Measurements from ENCODE around the gene TTBK2. TPM values are rescaled to one million over a fixed set of nuclear protein-coding genes. Genes with fewer than 3 reads are reported as not detected.

TTBK2 gene
- total and polyA plus RNA-seq, 10 of the 15 experiments (the other 5 are each of a cell fraction or from before 2014, with no cell fraction given) = 0.66 to 9.1 (median 3.7) TPM

GRCh38 chr15:42712584-42712983 lies 208.0 kb downstream of the TTBK2 start:
- Histone ChIP-seq H3K4me1 (ENCODE audit: control insufficient read depth, insufficient read depth, low read length) (no peaks in the 10 kb centered on the region), H3K9ac (ENCODE audit: control insufficient read depth, insufficient read depth, low read length) (no peak overlapping the region), H3K27me3 (replicated peaks in 1 of 2; ENCODE audit: control insufficient read depth in 2 of 2, insufficient read depth in 2 of 2, low read length in 1 of 2) (no peaks in the 10 kb centered on the region), H3K9me3 (replicated peaks; ENCODE audit: control insufficient read depth, insufficient read depth, low read length) (no peaks in the 10 kb centered on the region), H2AFZ (ENCODE audit: control insufficient read depth, low read depth, low read length) (no peak overlapping the region), H3K36me3 (ENCODE audit: control insufficient read depth in 2 of 2, insufficient read depth in 2 of 2, low read length in 1 of 2) (no peaks in the 10 kb centered on the region; a peak in 2 of 4 replicates), H3K4me2 (ENCODE audit: control insufficient read depth, insufficient read depth) (no peak overlapping the region), H3K79me2 (ENCODE audit: control insufficient read depth, insufficient read depth, low read length) (no peaks in the 10 kb centered on the region), H3K27ac (ENCODE audit: control insufficient read depth, insufficient read depth) (no peak overlapping the region), H4K20me1 (ENCODE audit: control insufficient read depth, insufficient read depth) (no peaks in the 10 kb centered on the region), H3K4me3 (no peak overlapping the region)
- FAIRE-seq (no peak), DNase-seq (ENCODE audit: low read depth, low spot score) (no peak), ATAC-seq (no peak)
- in situ Hi-C loops (cut with MboI) = no loop called here
- intact Hi-C loops (cut with micrococcal nuclease; ENCODE audit: unreplicated experiment) = no loop called here
- TF ChIP-seq SREBF2 (IDR thresholded peaks at IDR 0.05; ENCODE audit: low read length) (no peak), MEF2B (IDR thresholded peaks at IDR 0.05; ENCODE audit: partially characterized antibody, poor library complexity, severe bottlenecking) (no peak), NFYB (IDR thresholded peaks at IDR 0.05; ENCODE audit: insufficient read depth, low read depth, low read length) (no peak), WRNIP1 (IDR thresholded peaks at IDR 0.05; ENCODE audit: borderline replicate concordance, low read depth, low read length) (no peak), IKZF1 (conservative IDR thresholded peaks at IDR 0.05) (no peak)
- ChIA-PET POLR2A (no interaction called here), CTCF (interaction anchor here (1.1 to 1.9 kb wide), 2 partner anchors 16 to 214 kb away, joined by 4 to 9 read pairs; no protein-coding TSS in a partner anchor), SMC1A (ENCODE audit: uncharacterized antibody, unreplicated experiment) (interaction anchor here (1.4 kb wide), 1 partner anchor 214 kb away, joined by 3 read pairs; no protein-coding TSS in a partner anchor), RAD21 (ENCODE audit: unreplicated experiment) (interaction anchor here (0.6 kb wide), 1 partner anchor 513 kb away, joined by 3 read pairs; no protein-coding TSS in a partner anchor)
- 100% methylated on average over 4 of the region's 4 CpGs for WGBS (ENCODE audit: insufficient coverage, insufficient replicate concordance, low lambda C conversion rate, missing lambda C conversion rate)
- no TSS peak for BruUV-seq (replicated peaks)

GRCh38 chr15:42711746-42712145 lies 208.8 kb downstream of the TTBK2 start:
- POLR2A ChIA-PET = no interaction called here
- WGBS (ENCODE audit: insufficient coverage, insufficient replicate concordance, low lambda C conversion rate, missing lambda C conversion rate) = 75% methylated on average over 3 of the region's 3 CpGs
- H3K36me3 ChIP-seq (ENCODE audit: control insufficient read depth in 2 of 2, insufficient read depth in 2 of 2, low read length in 1 of 2) = no peaks in the 10 kb centered on the region; a peak in 1 of 4 replicates
- H4K20me1 ChIP-seq (ENCODE audit: control insufficient read depth, insufficient read depth) = no peaks in the 10 kb centered on the region
- H3K9me3 ChIP-seq (replicated peaks; ENCODE audit: control insufficient read depth, insufficient read depth, low read length) = no peaks in the 10 kb centered on the region
- H3K4me2 ChIP-seq (ENCODE audit: control insufficient read depth, insufficient read depth) = no peak overlapping the region
- CTCF ChIA-PET = interaction anchor here (1.1 to 1.2 kb wide), 2 partner anchors 15 to 215 kb away, joined by 3 to 4 read pairs; no protein-coding TSS in a partner anchor
- no peak overlapping the region for H3K9ac ChIP-seq (ENCODE audit: control insufficient read depth, insufficient read depth, low read length)
- no peak for TF ChIP-seq CREB1 (IDR thresholded peaks at IDR 0.05; ENCODE audit: low read depth)
- no peak for TF ChIP-seq CBFB (IDR thresholded peaks at IDR 0.05; ENCODE audit: low read depth)
- TF ChIP-seq TBL1XR1 (IDR thresholded peaks at IDR 0.05; ENCODE audit: low read depth, low read length) = no peak
- no peak for TF ChIP-seq FOS (IDR thresholded peaks at IDR 0.05; ENCODE audit: borderline replicate concordance, extremely low read depth, insufficient read length)
- no peak for TF ChIP-seq BCL11A (IDR thresholded peaks at IDR 0.05; ENCODE audit: low read depth, low read length)
- no peak for TF ChIP-seq IRF5 (IDR thresholded peaks at IDR 0.05; ENCODE audit: borderline replicate concordance)
- TF ChIP-seq DPF2 (IDR thresholded peaks at IDR 0.05) = no peak
- no peak for TF ChIP-seq ZBED1 (IDR thresholded peaks at IDR 0.05; ENCODE audit: borderline replicate concordance)
- no peak for TF ChIP-seq HCFC1 (IDR thresholded peaks at IDR 0.05; ENCODE audit: low read length)
- no peak for TF ChIP-seq STAT3 (IDR thresholded peaks at IDR 0.05; ENCODE audit: low read depth, low read length)
- no peak for TF ChIP-seq SKIL (IDR thresholded peaks at IDR 0.05; ENCODE audit: low read depth, poor library complexity, severe bottlenecking)
- no peak overlapping the region for H2AFZ ChIP-seq (ENCODE audit: control insufficient read depth, low read depth, low read length)
- FAIRE-seq (no peak), DNase-seq (ENCODE audit: low read depth, low spot score) (no peak), ATAC-seq (no peak)
- no peak overlapping the region for H3K27ac ChIP-seq (ENCODE audit: control insufficient read depth, insufficient read depth)
- in situ Hi-C loops (cut with MboI) (no loop called here), intact Hi-C loops (cut with micrococcal nuclease; ENCODE audit: unreplicated experiment) (no loop called here)
- no TSS peak for BruUV-seq (replicated peaks)
- RAD21 ChIA-PET (ENCODE audit: unreplicated experiment) = no interaction called here
- no peak overlapping the region for H3K4me3 ChIP-seq
- SMC1A ChIA-PET (ENCODE audit: uncharacterized antibody, unreplicated experiment) = interaction anchor here (1.4 kb wide), 1 partner anchor 215 kb away, joined by 3 read pairs; no protein-coding TSS in a partner anchor
- no peaks in the 10 kb centered on the region for H3K27me3 ChIP-seq (replicated peaks in 1 of 2; ENCODE audit: control insufficient read depth in 2 of 2, insufficient read depth in 2 of 2, low read length in 1 of 2)
- H3K79me2 ChIP-seq (ENCODE audit: control insufficient read depth, insufficient read depth, low read length) = no peaks in the 10 kb centered on the region
- H3K4me1 ChIP-seq (ENCODE audit: control insufficient read depth, insufficient read depth, low read length) = no peaks in the 10 kb centered on the region
